Measurements from ENCODE around the gene NRP1.

The NRP1 gene

GRCh38 chr10:33137356-33138005 is 197.0 kb downstream of the NRP1 start:
- H3K9ac ChIP-seq, result no peak overlapping the region
- no peaks in the 10 kb centered on the region for H3K9me3 ChIP-seq
- no peaks in the 10 kb centered on the region for H3K36me3 ChIP-seq
- H3K27ac ChIP-seq, result no peak overlapping the region
- TF ChIP-seq Cebpa-rat (IDR thresholded peaks at IDR 0.05), result no peak
- H3K27me3 ChIP-seq, result no peaks in the 10 kb centered on the region
- H4K20me1 ChIP-seq, result no peaks in the 10 kb centered on the region
- H3K4me1 ChIP-seq, result peaks cover 11% of the 10 kb centered on the region
- no peak overlapping the region for H3K4me2 ChIP-seq
- H3K4me3 ChIP-seq, result no peak overlapping the region

- H3K4me2 ChIP-seq, result no peak overlapping the region
- no peak overlapping the region for H3K4me3 ChIP-seq
- H3K27ac ChIP-seq, result no peak overlapping the region
- peaks cover 11% of the 10 kb centered on the region for H3K4me1 ChIP-seq
- no peaks in the 10 kb centered on the region for H3K27me3 ChIP-seq
- H4K20me1 ChIP-seq, result no peaks in the 10 kb centered on the region
- H3K9ac ChIP-seq, result no peak overlapping the region
- TF ChIP-seq Cebpa-rat (IDR thresholded peaks at IDR 0.05), result no peak
- H3K9me3 ChIP-seq, result no peaks in the 10 kb centered on the region
- H3K36me3 ChIP-seq, result no peaks in the 10 kb centered on the region
Measured at GRCh38 chr10:33136781-33137180, 197.7 kb downstream of the NRP1 start.

GRCh38 chr10:33136271-33136670 is 198.2 kb downstream of the NRP1 start:
- H3K4me2 ChIP-seq, result no peak overlapping the region
- no peak for TF ChIP-seq Cebpa-rat (IDR thresholded peaks at IDR 0.05)
- H3K4me1 ChIP-seq, result peaks cover 11% of the 10 kb centered on the region
- H3K9ac ChIP-seq, result no peak overlapping the region
- no peaks in the 10 kb centered on the region for H3K27me3 ChIP-seq
- no peaks in the 10 kb centered on the region for H4K20me1 ChIP-seq
- H3K4me3 ChIP-seq, result no peak overlapping the region
- H3K36me3 ChIP-seq, result no peaks in the 10 kb centered on the region
- H3K27ac ChIP-seq, result no peak overlapping the region
- no peaks in the 10 kb centered on the region for H3K9me3 ChIP-seq

- H3K4me2 ChIP-seq, result no peak overlapping the region
- no peaks in the 10 kb centered on the region for H3K36me3 ChIP-seq
- TF ChIP-seq Cebpa-rat (IDR thresholded peaks at IDR 0.05), result no peak
- H3K9me3 ChIP-seq, result no peaks in the 10 kb centered on the region
- no peaks in the 10 kb centered on the region for H3K27me3 ChIP-seq
- H4K20me1 ChIP-seq, result no peaks in the 10 kb centered on the region
- peaks cover 6% of the 10 kb centered on the region for H3K4me1 ChIP-seq
- H3K27ac ChIP-seq, result no peak overlapping the region
- no peak overlapping the region for H3K9ac ChIP-seq
- H3K4me3 ChIP-seq, result no peak overlapping the region
Measured at GRCh38 chr10:33134011-33134751, 200.3 kb downstream of the NRP1 start.

GRCh38 chr10:33133557-33133956 is 200.9 kb downstream of the NRP1 start:
- H4K20me1 ChIP-seq, result no peaks in the 10 kb centered on the region
- no peaks in the 10 kb centered on the region for H3K27me3 ChIP-seq
- no peak overlapping the region for H3K4me3 ChIP-seq
- no peak overlapping the region for H3K9ac ChIP-seq
- H3K4me2 ChIP-seq, result no peak overlapping the region
- H3K4me1 ChIP-seq, result no peaks in the 10 kb centered on the region; the same call in 1 of the 2 replicates
- H3K27ac ChIP-seq, result no peak overlapping the region
- H3K9me3 ChIP-seq, result no peaks in the 10 kb centered on the region
- no peak for TF ChIP-seq Cebpa-rat (IDR thresholded peaks at IDR 0.05)
- no peaks in the 10 kb centered on the region for H3K36me3 ChIP-seq

- Histone ChIP-seq H3K27ac (no peak overlapping the region), H3K4me2 (no peak overlapping the region)
- no peak for TF ChIP-seq Cebpa-rat (IDR thresholded peaks at IDR 0.05)
Measured at GRCh38 chr10:33132626-33133025, 201.8 kb downstream of the NRP1 start.

GRCh38 chr10:33129996-33130386 is 204.5 kb downstream of the NRP1 start:
- H3K27ac ChIP-seq, result no peak overlapping the region
- no peaks in the 10 kb centered on the region for H3K9me3 ChIP-seq
- no peak overlapping the region for H3K4me3 ChIP-seq
- TF ChIP-seq Cebpa-rat (IDR thresholded peaks at IDR 0.05), result no peak
- no peaks in the 10 kb centered on the region for H3K36me3 ChIP-seq
- H3K9ac ChIP-seq, result no peak overlapping the region
- H3K27me3 ChIP-seq, result no peaks in the 10 kb centered on the region
- no peaks in the 10 kb centered on the region for H4K20me1 ChIP-seq
- H3K4me1 ChIP-seq, result peaks cover 19% of the 10 kb centered on the region
- H3K4me2 ChIP-seq, result no peak overlapping the region

More at GRCh38 chr10:33132626-33133025, 201.8 kb downstream of the NRP1 start:
- Histone ChIP-seq H3K9ac (no peak overlapping the region), H3K4me1 (no peaks in the 10 kb centered on the region), H4K20me1 (no peaks in the 10 kb centered on the region), H3K27me3 (no peaks in the 10 kb centered on the region), H3K4me3 (no peak overlapping the region), H3K9me3 (no peaks in the 10 kb centered on the region), H3K36me3 (no peaks in the 10 kb centered on the region)

GRCh38 chr10:33129141-33129995 is 205.1 kb downstream of the NRP1 start:
- Histone ChIP-seq H3K4me2 (no peak overlapping the region), H3K4me1 (peaks cover 25% of the 10 kb centered on the region), H3K9ac (no peak overlapping the region), H3K9me3 (no peaks in the 10 kb centered on the region), H3K36me3 (no peaks in the 10 kb centered on the region), H3K4me3 (no peak overlapping the region), H3K27ac (no peak overlapping the region), H3K27me3 (no peaks in the 10 kb centered on the region), H4K20me1 (no peaks in the 10 kb centered on the region)
- no peak for TF ChIP-seq Cebpa-rat (IDR thresholded peaks at IDR 0.05)

GRCh38 chr10:33127622-33128021 is 206.8 kb downstream of the NRP1 start:
- H3K4me1 ChIP-seq, result peaks cover 26% of the 10 kb centered on the region
- no peak overlapping the region for H3K27ac ChIP-seq
- H3K4me3 ChIP-seq, result no peak overlapping the region
- no peak for TF ChIP-seq Cebpa-rat (IDR thresholded peaks at IDR 0.05)
- no peaks in the 10 kb centered on the region for H4K20me1 ChIP-seq
- no peak overlapping the region for H3K4me2 ChIP-seq
- no peak overlapping the region for H3K9ac ChIP-seq
- no peaks in the 10 kb centered on the region for H3K36me3 ChIP-seq
- H3K27me3 ChIP-seq, result no peaks in the 10 kb centered on the region
- no peaks in the 10 kb centered on the region for H3K9me3 ChIP-seq
